ENCODE measurements around the gene KRTAP5-4.
"Not testable (repeated sequence)": the region's sequence is repeated elsewhere in the genome, so short reads cannot be mapped to it uniquely, and the experiment has no call there.

GRCh38 chr11:1662699-1663283, 40.9 kb upstream of the KRTAP5-4 start:
- TF ChIP-seq CTCF, POLR2A (IDR thresholded peaks at IDR 0.05): not testable (repeated sequence)
